HG03025 (cell line): ENCODE results near the gene HYLS1.

Experiments
- ATAC-seq: cut with Tn5 transposase; IDR thresholded peaks from one replicate; pipeline ENCODE4 v1.9.1; 2021; ENCODE audit warnings: mild to moderate bottlenecking, moderate library complexity; ENCODE audit not compliant: unreplicated experiment, low FRiP score

HYLS1 gene

GRCh38 chr11:125947419-125948277, 60.2 kb downstream of the HYLS1 start:
- no peak for ATAC-seq

GRCh38 chr11:125948278-125949051, 61.0 kb downstream of the HYLS1 start:
- ATAC-seq: no peak

GRCh38 chr11:125949271-125950177, 62.1 kb downstream of the HYLS1 start:
- no peak for ATAC-seq

DNA sequence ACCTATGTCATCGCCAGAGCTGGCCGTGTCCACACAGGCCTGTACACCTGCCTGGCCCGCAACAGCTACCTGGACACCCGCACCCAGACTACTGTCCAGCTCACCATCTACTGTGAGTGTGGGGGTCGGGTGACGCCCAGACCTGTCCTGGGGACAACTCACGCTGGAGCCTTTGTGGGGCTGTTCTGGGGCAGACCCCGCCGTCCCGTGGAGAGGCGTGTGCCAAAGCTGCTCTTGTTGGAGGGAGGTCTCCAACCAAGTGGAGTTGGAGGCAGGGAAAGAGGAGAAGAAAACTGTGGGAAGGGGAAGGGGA, 62.7 kb downstream of the HYLS1 start:
- no peak for ATAC-seq
